Stimulated activated CD8-positive, alpha-beta memory T cell treated with anti-CD3 and anti-CD28 coated beads, Interleukin-2, amount 100 ng/mL, for 1 hour (primary cell): ENCODE measurements around the gene SLC25A34.
A peak's percentile ranks its signal among the peaks of the same experiment; 100 is the strongest.

Source experiments
- DNase-seq, 2 donors: peaks; one replicate each; pipeline ENCODE4 v3.0.0-alpha.2; 2020; ENCODE audit warnings: low read depth in 2 of 2

The SLC25A34 gene

GRCh38 chr1:15733218-15733725 lies 2.8 kb upstream of the SLC25A34 start:
- DNase-seq: no peak

DNA sequence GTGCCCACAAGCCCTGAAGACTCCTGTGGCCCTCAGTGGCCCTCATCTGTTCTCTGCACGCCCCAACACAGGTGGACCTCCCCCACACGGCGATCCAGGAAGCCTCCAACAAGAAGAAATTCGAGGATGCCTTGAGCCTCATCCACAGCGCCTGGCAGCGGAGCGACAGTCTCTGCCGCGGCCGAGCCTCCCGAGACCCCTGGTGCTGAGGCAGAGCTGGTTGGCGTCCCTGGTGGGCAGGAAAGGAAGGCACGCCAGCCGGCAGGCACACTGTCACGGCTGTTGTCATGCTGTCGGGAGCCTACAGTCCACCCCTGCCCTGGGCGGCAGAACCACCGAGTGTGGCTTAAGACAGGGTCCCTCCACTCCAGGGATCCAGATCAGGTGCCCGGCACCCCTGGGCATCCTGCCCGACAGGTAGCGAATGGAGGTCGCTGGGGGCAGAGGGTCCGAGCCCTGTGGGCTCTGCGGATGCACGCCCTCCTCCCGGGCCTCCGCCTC lies 2.3 kb upstream of the SLC25A34 start:
- no peak for DNase-seq

DNA sequence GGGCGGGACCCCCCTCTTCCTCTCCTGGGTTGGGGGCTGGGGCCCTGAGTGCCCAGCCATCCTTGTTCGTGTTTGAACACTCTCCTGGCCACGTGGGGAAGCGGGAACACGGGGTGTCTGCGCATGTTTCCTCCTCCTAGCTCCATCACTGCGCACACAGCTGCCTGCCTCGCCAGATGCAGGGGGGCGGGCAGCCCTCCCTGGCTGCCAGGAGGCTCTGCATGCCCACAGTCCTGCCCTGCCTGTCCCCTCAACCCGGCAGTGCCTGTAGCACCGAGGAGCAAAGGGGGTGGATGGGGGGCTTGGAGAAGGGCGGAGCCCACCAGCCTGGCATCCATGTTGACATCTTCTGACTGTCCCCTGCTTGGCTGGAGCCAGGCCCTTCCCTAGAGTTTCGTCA lies 1.8 kb upstream of the SLC25A34 start:
- no peak for DNase-seq

DNA sequence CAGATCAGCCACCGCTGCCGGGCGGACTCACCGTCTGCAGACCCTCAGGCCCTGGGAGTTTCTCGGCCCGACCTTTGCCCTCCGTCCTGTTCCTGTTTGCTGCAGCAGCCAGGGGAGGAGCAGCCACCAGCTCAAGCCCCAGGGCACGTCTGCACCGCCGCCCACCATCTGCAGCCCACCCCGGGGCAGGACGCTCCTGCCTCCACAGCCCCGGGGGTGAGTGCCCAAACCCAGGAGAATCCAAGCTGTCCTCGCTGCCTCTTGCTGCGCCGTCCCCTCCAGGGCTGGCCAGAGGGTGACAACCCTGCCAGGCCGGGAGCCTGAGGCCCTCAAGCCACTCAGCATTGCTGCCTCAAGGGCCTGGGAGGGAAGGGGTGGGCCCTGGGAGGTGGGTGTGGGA lies 1.2 kb upstream of the SLC25A34 start:
- no peak for DNase-seq

GRCh38 chr1:15735304-15736037 lies 587 bp upstream of the SLC25A34 start:
- DNase-seq: no peak

GRCh38 chr1:15736892-15737261 lies 819 bp downstream of the SLC25A34 start:
- no peak for DNase-seq

DNA sequence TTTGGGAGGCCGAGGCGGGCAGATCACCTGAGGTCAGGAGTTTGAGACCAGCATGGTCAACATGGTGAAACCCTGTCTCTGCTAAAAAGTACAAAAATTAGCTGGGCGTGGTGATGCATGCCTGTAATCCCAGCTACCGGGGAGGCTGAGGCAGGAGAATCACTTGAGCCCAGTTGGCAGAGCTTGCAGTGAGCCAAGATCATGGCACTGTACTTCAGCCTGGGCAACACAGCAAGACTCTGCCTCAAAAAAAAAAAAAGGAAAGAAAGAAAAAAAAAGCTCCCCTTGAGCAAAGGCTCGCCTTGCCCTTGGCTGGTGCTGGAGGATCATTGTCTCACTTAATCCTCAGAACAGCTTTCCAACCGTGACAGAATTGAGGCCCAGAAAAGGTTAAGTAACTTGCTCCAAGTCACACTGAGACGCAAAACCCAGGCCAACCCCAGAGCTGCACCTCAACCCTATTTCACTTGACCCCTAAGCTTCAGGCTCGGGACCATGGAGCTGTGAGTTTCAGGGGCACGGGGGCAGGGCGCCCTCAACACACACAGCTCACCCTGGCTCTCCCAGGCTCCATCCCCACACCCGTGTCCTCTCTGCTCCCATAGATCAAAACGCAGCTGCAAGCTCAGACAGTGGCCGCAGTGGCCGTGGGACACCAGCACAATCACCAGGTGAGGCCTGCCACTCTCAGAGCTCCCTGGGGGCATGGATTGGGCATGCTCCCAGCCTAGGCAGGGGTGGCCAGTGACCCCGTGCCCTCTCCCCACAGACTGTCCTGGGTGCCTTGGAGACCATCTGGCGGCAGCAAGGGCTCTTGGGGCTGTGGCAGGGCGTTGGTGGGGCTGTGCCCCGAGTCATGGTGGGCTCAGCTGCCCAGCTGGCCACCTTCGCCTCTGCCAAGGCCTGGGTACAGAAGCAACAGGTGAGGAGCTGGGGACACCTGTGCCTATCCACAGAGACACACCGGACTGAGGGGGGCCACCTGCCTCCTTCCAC lies 1.6 kb downstream of the SLC25A34 start:
- no peak for DNase-seq

DNA sequence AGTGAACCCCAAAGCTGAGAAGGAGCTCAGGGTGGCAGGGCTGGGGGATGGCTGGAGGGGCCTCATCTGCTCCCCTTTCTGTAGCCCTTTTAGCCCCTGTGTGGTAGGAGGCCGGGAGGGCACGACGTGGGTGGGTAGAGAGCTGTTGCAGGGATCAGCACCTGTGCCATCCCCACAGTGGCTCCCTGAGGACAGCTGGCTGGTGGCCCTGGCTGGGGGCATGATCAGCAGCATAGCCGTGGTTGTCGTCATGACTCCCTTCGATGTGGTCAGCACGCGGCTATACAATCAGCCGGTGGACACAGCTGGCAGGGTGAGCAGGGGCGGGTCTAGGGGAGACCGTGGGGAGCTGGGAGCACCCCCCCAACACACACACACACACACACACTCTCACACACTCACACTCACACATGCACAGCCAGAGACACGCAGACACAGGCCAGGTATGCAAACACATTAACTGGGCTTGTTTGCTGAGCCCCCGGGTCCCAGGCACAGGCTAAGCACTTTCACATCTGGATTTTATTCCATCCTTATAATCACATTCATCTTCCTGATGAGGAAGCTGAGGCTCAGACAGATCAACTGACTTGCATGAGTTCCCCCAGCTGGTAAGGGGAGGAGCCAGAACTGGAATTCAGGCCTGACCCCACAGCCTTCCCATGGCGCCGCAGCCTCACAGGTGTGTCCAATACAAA lies 2.5 kb downstream of the SLC25A34 start:
- no peak for DNase-seq

DNA sequence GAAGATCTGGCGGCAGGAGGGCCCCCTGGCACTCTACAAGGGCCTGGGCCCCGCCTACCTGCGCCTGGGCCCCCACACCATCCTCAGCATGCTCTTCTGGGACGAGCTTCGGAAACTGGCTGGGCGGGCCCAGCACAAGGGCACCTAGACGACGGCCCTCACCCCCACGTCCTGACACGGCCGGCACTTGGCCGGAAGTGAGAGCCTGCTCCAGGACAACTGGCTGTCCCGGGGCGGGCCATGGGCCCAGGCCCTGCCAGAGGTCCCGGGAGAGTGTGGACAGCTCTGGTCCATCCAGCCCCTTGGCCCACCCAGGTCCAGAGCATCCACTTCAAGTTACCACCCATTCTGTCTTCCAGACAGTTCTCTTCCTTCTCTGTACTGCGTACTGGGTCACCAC lies 3.2 kb downstream of the SLC25A34 start:
- no peak for DNase-seq

DNA sequence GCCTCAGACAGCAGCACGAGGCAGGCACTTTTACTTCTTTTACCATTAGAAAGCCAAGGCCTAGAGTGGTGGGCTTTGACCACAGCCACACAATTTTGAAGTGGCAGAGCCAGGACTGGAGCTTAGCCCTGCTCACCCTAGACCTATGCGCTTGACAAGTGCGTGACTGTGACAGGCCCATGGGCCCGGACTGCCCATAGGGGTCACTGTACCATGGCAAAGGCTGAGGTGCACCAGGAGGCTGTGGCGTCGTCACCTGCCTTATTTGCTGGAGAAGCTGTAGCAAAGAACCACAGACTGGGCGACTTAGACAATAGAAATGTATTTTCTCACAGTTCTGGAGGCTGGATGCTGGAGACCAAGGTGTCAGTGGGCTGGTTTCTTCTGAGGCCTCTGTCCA lies 3.7 kb downstream of the SLC25A34 start:
- DNase-seq: no peak

GRCh38 chr1:15740924-15741850 lies 5.1 kb downstream of the SLC25A34 start:
- DNase-seq: peak; percentile 15 to 25

DNA sequence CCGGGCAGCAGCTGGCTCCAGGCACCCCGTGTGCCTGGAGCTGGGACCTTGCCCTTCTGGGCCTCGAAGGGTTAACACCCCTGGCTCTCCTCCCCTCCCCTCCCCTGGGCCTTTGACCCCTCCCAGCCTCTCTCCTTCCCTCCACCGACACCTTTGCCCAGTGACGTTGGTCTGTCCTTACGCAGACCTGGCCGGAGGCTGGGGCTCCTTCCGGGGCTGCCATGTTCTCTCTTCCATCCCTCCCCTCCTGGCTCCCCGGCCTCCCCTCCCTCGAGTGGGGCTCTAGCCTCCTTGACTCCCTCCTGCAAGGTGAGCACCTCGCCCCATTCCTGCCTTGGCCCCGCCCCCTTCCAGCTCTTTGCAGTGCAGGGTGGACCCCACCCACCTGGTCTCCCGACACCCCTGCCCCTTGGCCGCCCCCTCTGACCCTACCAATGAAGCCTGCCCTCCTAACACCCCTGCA lies 6.3 kb downstream of the SLC25A34 start, which contains the start of gene TMEM82:
TMEM82 (plus strand) TSS at position 161 of the 463 bp plus-strand sequence; CDS start at position 222, 61 bp downstream.
- DNase-seq: no peak

GRCh38 chr1:15744122-15744679 lies 8.1 kb downstream of the SLC25A34 start:
- DNase-seq: no peak

DNA sequence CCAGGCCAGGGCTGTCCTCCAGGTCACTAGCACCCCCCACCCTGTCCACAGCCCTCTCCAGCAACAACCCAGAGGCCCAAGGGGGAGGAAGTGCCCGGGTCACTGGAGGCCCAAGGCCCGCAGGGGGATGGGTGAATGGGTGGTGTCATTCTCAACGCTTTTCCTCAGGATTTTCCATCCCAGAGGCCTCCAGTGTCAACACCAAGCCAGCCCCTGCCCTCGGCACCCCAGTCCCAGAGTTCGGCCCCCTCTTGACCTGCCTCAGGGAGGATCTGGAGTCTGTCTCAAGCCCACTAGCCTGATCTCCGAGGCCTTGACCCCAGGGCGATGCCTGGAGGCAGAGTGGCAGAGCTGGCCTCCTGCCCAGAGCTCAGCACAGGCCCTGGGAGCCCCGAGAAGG lies 11.3 kb downstream of the SLC25A34 start:
- no peak for DNase-seq

- DNase-seq: no peak
Measured at GRCh38 chr1:15748264-15748663, 12.2 kb downstream of the SLC25A34 start.

DNA sequence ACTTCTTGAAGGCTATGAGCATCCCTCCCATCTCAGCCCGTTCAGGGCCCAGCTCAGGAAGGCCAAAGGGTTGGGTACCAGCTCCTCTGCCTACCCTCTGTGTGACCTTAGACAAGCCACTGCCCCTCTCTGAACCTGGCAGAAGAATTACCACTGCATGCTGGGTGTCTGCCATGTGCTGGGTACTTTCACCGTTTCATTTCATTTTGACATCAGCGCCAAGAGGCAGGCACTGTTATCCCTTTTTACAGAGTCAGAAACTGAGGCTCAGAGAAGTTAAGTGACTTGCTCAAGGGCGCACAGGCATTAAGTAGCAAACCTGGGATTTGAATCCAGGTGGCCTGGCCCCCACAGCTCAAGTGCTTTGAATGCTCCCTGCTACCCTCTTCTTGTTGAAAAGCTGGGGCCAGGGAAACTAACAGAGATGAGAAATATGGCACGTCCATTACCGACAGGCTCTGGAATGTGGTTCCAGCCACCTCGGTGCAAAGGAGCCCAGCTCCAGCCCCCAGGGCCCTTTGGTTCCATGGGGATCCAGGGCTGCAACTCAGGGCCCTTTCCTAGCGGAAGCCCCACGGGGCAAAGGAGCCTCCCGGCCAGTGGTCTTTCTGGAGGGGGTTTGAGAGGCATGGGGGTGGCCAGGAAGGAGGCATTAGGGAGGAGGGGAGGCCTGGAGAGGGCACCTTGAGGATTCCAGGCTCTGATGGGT lies 12.8 kb downstream of the SLC25A34 start:
- no peak for DNase-seq

DNA sequence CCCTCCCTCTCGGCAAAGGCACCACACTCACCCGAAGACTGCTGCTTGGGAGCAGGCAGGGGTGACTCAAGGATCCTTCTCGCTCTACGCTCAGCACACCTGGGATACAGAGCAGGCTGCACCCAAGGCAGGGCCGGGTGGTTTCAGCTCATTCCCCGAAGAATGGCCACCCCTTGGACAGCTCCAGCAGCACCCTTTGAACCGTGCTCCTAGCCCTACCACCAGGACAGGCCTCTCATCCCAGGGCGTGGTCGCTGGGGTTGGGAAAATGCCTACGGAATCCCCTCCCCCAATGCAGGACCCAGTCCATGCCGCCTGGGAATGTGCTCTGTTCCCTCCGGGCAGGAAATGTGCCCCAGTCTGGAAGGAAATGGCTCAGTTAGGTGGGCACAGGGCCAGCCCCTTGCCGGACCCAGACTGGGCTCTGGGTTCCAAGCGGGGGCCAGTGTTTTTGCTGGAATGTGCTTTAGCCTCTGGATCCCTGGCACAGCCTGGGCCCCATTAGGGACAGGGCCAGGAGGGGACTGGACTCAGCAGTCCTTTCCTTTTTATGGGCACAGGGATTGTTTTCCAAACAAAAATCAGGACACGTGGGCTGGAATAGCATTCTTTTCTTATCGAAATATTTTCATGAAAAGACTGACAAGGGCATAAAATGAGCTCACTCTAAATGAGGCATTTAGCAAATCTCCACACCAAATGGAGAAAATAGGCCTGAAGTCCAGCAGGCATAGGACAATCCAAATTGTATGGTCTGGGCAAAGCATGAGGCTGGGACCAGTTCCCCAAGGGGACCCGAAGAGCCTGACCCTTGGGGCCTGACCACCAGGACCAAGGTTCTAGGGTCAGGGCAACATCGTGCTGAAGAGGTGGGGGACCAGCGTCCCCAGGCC lies 13.6 kb downstream of the SLC25A34 start:
- no peak for DNase-seq

DNA sequence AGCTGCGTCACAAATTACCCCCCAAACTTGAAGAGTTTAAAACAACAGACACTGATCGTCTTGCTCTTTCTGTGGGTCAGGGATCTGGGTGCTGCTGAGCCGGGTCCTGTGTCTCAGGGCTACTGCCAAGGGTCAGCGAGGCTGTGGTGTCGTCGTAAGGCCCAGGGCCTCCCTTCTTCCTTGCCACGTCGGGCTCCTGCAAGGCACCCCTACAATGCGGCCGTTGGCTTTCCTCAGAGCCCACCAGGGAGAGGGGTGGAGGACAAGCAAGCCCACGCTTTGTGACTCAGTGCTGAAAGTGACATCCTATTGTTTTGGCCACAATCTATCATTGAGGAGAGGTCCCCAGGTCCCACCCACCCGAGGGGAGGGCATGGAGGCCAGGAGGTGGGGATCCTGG lies 14.9 kb downstream of the SLC25A34 start:
- DNase-seq: no peak

- DNase-seq: no peak
Measured at GRCh38 chr1:15751717-15752116, 15.7 kb downstream of the SLC25A34 start.
